Measurements from ENCODE around the gene EMC10. TPM values are rescaled to one million over a fixed set of nuclear protein-coding genes. Genes with fewer than 3 reads are reported as not detected.

Gene EMC10
- total RNA-seq, 1 donor from 2014 or later = 123 TPM

DNA sequence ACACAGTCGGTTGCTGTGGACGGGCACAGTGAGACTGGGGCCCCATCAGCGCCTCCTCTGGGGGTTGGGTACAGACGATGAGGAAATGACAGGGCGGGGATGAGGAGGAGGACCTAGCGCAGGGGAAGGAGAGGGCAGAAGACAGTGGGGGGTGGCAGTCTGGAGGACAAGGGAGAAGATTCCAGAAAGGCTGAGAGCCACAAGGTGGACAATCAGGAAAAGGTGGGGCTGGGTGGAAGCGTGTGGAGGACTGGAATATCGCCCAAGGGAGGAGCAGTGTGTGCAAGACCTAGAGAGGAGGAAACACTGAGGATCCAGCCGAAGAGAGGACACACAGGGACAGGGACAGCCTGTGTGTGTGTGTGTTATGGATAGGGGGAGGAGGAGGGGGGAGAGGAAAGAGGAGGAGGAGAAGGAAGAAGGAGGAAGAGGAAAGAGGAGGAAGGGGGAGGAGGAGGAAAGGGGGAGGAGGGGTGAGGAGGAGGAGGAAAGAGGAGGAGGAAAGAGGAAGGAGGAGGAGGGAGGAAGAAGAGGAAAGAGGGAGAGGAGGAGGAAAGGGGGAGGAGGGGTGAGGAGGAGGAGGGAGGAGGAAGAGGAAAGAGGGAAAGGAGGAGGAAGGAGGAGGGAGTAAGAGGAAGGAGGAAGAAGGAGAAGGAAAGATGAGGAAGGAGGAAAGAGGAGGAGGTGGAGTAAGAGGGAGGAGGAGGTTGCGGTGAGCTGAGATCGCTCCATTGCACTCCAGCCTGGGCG is 16.2 kb downstream of the EMC10 start:
- DNase-seq (ENCODE audit: low read depth) = no peak
- TF ChIP-seq, protein P1, sequence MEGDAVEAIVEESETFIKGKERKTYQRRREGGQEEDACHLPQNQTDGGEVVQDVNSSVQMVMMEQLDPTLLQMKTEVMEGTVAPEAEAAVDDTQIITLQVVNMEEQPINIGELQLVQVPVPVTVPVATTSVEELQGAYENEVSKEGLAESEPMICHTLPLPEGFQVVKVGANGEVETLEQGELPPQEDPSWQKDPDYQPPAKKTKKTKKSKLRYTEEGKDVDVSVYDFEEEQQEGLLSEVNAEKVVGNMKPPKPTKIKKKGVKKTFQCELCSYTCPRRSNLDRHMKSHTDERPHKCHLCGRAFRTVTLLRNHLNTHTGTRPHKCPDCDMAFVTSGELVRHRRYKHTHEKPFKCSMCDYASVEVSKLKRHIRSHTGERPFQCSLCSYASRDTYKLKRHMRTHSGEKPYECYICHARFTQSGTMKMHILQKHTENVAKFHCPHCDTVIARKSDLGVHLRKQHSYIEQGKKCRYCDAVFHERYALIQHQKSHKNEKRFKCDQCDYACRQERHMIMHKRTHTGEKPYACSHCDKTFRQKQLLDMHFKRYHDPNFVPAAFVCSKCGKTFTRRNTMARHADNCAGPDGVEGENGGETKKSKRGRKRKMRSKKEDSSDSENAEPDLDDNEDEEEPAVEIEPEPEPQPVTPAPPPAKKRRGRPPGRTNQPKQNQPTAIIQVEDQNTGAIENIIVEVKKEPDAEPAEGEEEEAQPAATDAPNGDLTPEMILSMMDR (conservative IDR thresholded peaks at IDR 0.05; ENCODE audit: low read depth, low read length) = no peak
- no peak overlapping the region for H3K4me3 ChIP-seq (ENCODE audit: low read depth, low read length)

DNA sequence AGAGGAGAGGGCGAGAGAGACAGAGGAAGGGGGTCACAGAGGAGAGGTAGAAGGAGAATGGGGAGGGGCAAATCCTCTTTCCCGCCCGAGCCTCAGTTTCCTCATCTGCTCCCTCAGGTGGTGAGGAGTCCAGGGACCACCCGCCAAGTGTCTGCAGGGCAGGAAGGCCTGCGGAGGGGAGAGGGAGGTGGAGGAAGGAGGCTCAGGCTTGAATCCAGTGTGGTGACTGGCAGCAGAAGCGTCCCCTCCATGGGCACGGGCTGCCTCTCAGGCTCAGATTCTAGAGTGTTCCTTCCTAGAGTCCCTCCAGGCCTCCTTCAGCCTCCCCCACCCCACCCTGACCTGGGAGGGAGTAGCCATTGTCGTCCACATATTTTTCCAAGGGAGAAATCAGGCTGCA is 16.9 kb downstream of the EMC10 start:
- no peak overlapping the region for H3K4me3 ChIP-seq (ENCODE audit: low read depth, low read length)
- TF ChIP-seq, protein P1 (conservative IDR thresholded peaks at IDR 0.05; ENCODE audit: low read depth, low read length) = no peak
- DNase-seq (ENCODE audit: low read depth) = no peak

DNA sequence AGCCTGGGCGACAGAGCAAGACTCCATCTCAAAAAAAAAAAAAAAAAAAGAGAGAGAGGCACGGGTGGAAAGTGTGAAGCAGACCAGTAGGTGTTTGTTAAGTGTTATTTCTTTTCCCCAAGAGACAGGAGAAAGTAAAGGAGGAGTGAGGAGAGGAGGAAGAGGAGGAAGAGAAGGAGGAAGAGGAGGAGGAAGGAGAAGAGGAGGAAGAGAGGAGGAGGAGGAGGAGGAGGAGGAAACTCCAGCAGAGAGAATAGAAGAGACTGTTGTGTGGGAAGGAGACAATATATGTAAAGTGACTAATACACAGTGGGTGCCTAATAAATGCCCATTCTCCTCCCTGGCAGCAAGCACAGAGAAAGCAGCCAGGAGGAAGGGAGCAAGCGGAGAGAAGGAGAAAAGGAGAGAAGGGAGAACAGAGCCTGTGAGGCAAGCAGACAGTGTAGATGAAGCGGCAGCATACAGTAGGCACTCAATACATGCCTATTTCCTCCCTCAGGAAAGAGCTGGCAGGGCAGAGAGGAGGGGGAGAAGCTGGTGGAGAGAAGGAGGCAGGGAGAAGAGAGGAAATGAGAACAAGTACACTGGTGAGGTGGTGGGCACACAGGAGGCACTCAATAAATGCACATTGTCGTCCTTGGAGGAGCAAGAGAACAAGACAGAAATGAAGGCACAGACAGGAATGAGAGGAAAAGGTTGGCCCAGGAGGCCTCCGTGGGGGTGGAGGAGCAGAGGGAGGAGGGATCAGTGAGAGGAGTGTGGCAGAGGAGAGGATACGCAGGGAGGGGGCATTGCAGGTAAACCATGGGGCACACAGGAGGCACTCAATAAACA is 18.1 kb downstream of the EMC10 start:
- H3K4me3 ChIP-seq (ENCODE audit: low read depth, low read length) = no peak overlapping the region
- DNase-seq (ENCODE audit: low read depth) = no peak
- TF ChIP-seq, protein P1 (conservative IDR thresholded peaks at IDR 0.05; ENCODE audit: low read depth, low read length) = no peak

DNA sequence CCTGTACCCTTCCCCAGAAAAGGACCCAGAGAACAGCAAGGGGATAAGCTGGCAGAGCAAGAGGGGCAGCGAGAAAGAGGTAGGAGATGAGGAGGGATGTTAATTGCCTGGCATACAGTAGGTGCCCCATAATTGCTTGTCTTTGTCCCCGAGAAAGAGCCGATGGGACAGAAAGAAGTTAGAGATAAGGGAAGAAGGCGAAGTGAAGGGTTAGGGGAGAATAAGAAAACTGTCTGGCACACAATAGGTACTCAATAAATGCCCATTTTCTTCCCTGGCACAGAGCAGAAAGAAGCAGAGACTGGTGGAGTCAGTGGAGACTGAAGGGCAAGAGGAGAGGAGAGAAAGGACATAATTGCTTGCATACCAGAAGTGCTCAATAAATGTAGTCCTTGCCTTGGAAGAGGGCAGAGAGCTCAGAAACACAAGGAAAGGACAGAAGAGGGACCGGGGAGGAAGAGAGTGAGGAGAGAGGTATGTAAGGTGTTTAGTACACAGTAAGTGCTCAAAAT is 18.8 kb downstream of the EMC10 start:
- no peak overlapping the region for H3K4me3 ChIP-seq (ENCODE audit: low read depth, low read length)
- TF ChIP-seq, protein P1 (conservative IDR thresholded peaks at IDR 0.05; ENCODE audit: low read depth, low read length) = no peak
- DNase-seq (ENCODE audit: low read depth) = no peak

DNA sequence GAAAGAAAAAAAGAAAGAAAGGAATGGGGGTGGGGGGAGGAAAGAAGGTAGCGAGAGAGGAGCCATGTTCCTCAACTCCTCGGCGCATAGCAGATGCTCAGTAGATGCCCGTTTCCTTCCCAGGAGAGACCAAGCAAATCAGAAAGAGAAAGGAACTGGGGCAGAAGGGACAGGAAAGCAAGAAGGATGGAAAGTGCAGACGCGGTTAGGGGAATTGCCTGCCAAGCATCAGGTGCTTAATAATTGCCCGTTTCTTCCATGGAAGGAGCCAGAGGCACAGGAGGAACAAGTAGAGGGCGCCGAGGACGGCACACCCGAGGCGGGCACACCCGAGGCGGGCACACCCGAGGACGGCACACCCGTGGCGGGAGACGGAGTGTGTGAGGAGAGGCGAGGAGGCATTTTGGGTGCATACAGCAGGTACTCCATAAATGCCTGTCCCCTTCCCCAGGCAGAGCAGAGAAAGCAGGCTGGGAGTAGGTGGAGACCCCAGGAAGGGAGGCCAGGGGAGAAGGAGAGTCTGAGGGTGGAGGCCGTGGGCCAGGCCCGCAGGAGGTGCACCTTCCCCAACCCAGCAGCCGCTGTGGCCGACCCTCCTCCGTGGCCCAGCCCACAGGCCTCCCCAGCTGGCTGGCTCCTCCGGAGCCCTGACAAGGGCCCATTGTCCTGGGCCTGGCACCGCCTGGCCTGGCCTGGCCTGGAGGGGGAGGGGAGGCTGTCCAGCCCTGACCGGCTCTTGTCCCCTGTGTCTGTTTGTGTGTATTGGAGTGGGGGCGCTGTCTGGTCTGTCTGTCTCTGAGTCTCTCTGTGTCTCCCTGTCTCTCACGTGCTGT is 20.1 kb downstream of the EMC10 start:
- TF ChIP-seq, protein P1 (conservative IDR thresholded peaks at IDR 0.05; ENCODE audit: low read depth, low read length) = no peak
- no peak overlapping the region for H3K4me3 ChIP-seq (ENCODE audit: low read depth, low read length)
- no peak for DNase-seq (ENCODE audit: low read depth)

DNA sequence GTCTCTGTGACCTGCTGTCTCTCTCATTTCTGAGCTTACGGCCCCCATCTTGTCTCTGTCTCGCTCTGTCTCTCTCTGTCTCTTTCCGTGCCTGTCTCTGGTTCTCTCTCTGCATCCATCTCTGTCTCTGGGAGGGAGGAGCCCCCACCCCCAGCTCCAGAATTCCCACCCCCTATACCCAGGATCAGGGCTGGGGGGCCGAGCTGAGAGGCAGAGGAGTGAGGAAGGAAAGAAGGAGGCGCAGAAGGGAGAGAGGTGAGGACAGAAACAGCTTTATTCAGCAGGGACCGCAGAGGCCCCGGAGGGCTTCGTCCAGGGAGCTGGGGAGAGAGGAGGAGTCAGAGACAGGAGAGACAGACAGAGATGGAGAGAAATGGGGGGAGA is 20.7 kb downstream of the EMC10 start:
- no peak overlapping the region for H3K4me3 ChIP-seq (ENCODE audit: low read depth, low read length)
- no peak for DNase-seq (ENCODE audit: low read depth)
- TF ChIP-seq, protein P1 (conservative IDR thresholded peaks at IDR 0.05; ENCODE audit: low read depth, low read length) = no peak
